Brain microvascular endothelial cell (primary cell): Measurements from ENCODE around the gene ARIH1.

Source experiments
- DNase-seq: peaks from one replicate; pipeline ENCODE4 v3.0.0-alpha.2; 2020
- H3K27ac ChIP-seq: fragments of 250-450 bp; sonication (Bioruptor Pico); 2 replicates; pipeline ENCODE4 v1.5.1; 2020; ENCODE audit warnings: mild to moderate bottlenecking, moderate library complexity
- H3K27me3 ChIP-seq: fragments of 250-450 bp; sonication (Bioruptor Pico); replicated peaks from 2 replicates; pipeline ENCODE4 v1.5.1; 2020; ENCODE audit warnings: mild to moderate bottlenecking
- H3K36me3 ChIP-seq: fragments of 250-450 bp; sonication (Bioruptor Pico); replicated peaks from 2 replicates; pipeline ENCODE4 v1.5.1; 2020; ENCODE audit warnings: mild to moderate bottlenecking
- H3K4me3 ChIP-seq: 2 replicates; pipeline ENCODE4 v1.5.1; 2011; ENCODE audit warnings: low read depth, mild to moderate bottlenecking, control low read depth, low read length, moderate library complexity
- CTCF ChIP-seq: IDR thresholded peaks from 2 replicates; pipeline ENCODE4 v1.5.1; 2011; ENCODE audit warnings: low read depth, mild to moderate bottlenecking, moderate library complexity, low read length, control low read depth, inconsistent platforms; ENCODE audit errors: missing control alignments
- in situ Hi-C: cut with HindIII; loops from 2 replicates; pipeline ENCODE4 v1.10.0; 2017; ENCODE audit warnings: low sequenced_read_pairs, low pct_ligation_motif_present

Gene ARIH1

GRCh38 chr15:72535911-72536310, 61.8 kb downstream of the ARIH1 start:
- in situ Hi-C loops = no loop called here
- H3K4me3 ChIP-seq = no peak overlapping the region
- no peak overlapping the region for H3K27ac ChIP-seq
- no peak for TF ChIP-seq CTCF
- no peaks in the 10 kb centered on the region for H3K27me3 ChIP-seq
- no peak for DNase-seq
- H3K36me3 ChIP-seq = no peaks in the 10 kb centered on the region

GRCh38 chr15:72536506-72536905, 62.4 kb downstream of the ARIH1 start:
- TF ChIP-seq CTCF = no peak
- H3K4me3 ChIP-seq = no peak overlapping the region
- no peak for DNase-seq
- in situ Hi-C loops = no loop called here
- no peaks in the 10 kb centered on the region for H3K36me3 ChIP-seq
- no peak overlapping the region for H3K27ac ChIP-seq
- H3K27me3 ChIP-seq = no peaks in the 10 kb centered on the region

- Histone ChIP-seq H3K27me3 (no peaks in the 10 kb centered on the region), H3K36me3 (no peaks in the 10 kb centered on the region), H3K27ac (no peak overlapping the region), H3K4me3 (no peak overlapping the region)
- in situ Hi-C loops = no loop called here
- no peak for TF ChIP-seq CTCF
- no peak for DNase-seq
Measured at GRCh38 chr15:72538931-72539330, 64.8 kb downstream of the ARIH1 start.

- no peak for TF ChIP-seq CTCF
- Histone ChIP-seq H3K4me3 (no peak overlapping the region), H3K27me3 (no peaks in the 10 kb centered on the region), H3K36me3 (no peaks in the 10 kb centered on the region), H3K27ac (no peak overlapping the region)
- no peak for DNase-seq
- in situ Hi-C loops = no loop called here
Measured at GRCh38 chr15:72540606-72541237, 66.6 kb downstream of the ARIH1 start.

GRCh38 chr15:72541674-72542073, 67.5 kb downstream of the ARIH1 start:
- in situ Hi-C loops = no loop called here
- no peaks in the 10 kb centered on the region for H3K36me3 ChIP-seq
- H3K4me3 ChIP-seq = no peak overlapping the region
- H3K27ac ChIP-seq = no peak overlapping the region
- TF ChIP-seq CTCF = no peak
- DNase-seq = no peak
- no peaks in the 10 kb centered on the region for H3K27me3 ChIP-seq

- Histone ChIP-seq H3K36me3 (no peaks in the 10 kb centered on the region), H3K27ac (no peak overlapping the region), H3K4me3 (no peak overlapping the region), H3K27me3 (no peaks in the 10 kb centered on the region)
- TF ChIP-seq CTCF = no peak
- DNase-seq = no peak
- in situ Hi-C loops = no loop called here
Measured at GRCh38 chr15:72545156-72545555, 71.0 kb downstream of the ARIH1 start.
